ENCODE results near the gene CD300H.

CD300H gene

GRCh38 chr17:74550602-74551001 lies 16.7 kb downstream of the CD300H start:
- no peak for TF ChIP-seq CTCF (IDR thresholded peaks at IDR 0.05; ENCODE audit: low read depth, low read length, missing control alignments)
- H3K4me3 ChIP-seq (ENCODE audit: low read depth, low read length), result no peak overlapping the region
- no peak for DNase-seq (ENCODE audit: low read depth)

DNA sequence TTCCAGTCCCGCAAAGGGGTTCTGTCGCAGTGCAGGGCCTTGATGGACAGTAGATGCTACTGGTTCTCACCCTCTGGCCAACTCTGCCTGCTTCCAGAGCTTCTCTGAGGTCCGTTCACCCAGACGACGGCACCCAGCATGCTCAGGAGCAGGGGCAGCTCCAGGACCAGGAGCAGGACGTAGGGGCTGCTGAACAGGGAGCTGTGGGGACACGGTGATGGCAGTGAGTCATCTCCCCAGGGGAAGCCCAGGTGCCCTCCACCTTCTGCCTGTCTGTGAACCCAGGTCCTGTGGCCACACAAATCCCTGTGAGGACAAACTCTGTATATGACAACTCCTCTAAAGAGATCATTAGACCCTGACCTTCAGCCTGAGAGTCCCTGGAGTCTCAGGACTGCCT lies 18.0 kb downstream of the CD300H start:
- no peak for TF ChIP-seq CTCF (IDR thresholded peaks at IDR 0.05; ENCODE audit: low read depth, low read length, missing control alignments)
- no peak overlapping the region for H3K4me3 ChIP-seq (ENCODE audit: low read depth, low read length)
- DNase-seq (ENCODE audit: low read depth), result no peak

DNA sequence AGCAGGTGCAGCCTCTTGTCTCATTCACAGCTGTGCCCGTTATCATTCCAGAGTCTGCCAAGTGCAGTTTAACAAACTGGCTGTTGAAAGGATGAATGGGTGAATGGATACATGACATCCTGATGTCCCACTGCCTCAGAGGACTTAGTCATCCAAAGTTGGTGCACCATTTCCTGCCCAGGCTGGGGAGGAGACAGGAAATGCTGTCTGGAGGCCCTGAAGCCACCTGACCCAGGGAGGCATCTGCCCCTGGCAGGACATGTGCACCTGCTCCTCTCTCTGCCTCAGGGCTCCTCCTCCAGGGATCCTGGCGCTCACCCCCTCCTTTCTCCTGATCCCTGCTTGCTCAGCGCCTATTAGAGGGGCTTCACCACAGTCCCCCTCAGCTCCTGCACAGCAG lies 19.6 kb downstream of the CD300H start:
- TF ChIP-seq CTCF (IDR thresholded peaks at IDR 0.05; ENCODE audit: low read depth, low read length, missing control alignments), result no peak
- H3K4me3 ChIP-seq (ENCODE audit: low read depth, low read length), result no peak overlapping the region
- DNase-seq (ENCODE audit: low read depth), result no peak

GRCh38 chr17:74547264-74547663 lies 20.0 kb downstream of the CD300H start:
- DNase-seq (ENCODE audit: low read depth), result no peak
- TF ChIP-seq CTCF (IDR thresholded peaks at IDR 0.05; ENCODE audit: low read depth, low read length, missing control alignments), result no peak
- no peak overlapping the region for H3K4me3 ChIP-seq (ENCODE audit: low read depth, low read length)

- no peak for DNase-seq (ENCODE audit: low read depth)
- TF ChIP-seq CTCF (IDR thresholded peaks at IDR 0.05; ENCODE audit: low read depth, low read length, missing control alignments), result no peak
- H3K4me3 ChIP-seq (ENCODE audit: low read depth, low read length), result no peak overlapping the region
Measured at GRCh38 chr17:74546586-74546985, 20.7 kb downstream of the CD300H start.

GRCh38 chr17:74545843-74546230 lies 21.5 kb downstream of the CD300H start, which contains the start of gene CD300C:
Gene CD300C (minus strand): TSS chr17:74546115. CDS start chr17:74545782, 333 bp downstream.
- no peak within 1 kb of the TSS for H3K4me3 ChIP-seq (ENCODE audit: low read depth, low read length)
- no peak for DNase-seq (ENCODE audit: low read depth)
- TF ChIP-seq CTCF (IDR thresholded peaks at IDR 0.05; ENCODE audit: low read depth, low read length, missing control alignments), result no peak

DNA sequence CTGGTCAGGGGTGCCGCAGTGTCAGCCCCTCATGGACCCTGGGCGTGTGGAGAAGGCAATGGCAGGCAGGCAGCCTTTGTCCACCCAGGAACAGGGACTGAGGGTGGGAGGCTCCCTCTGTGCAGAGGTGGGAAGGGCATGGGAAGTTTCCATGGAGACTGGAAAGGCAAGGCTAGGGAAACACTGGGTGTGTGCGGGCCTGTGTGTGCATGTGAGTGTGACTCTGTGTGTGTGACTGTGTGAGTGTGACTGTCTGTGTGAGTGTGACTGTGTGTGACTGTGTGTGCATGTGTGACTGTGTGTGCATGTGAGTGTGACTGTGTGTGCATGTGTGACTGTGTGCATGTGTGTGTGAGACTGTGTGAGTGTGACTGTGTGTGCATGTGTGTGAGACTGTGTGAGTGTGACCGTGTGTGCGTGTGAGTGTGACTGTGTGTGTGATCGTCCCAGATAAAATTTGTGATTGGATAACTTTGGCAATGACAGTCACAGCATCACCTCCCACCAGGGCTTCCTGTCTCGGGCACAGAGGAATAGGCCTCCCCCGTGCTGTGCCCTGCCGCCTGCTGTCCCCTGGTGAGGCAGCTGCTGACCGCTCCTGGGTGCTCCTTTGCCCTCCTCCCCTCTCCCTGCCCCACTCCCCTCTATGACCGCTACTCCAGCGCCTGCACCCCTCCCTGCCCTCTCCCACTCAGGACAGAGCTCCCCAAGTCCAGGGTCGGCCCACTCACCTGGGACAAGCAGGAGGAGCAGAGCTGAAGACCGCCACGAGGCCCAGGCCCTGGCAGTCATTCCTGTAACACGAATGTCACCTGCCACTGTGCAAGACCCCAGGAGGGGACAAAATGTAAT lies 22.1 kb downstream of the CD300H start:
- no peak overlapping the region for H3K4me3 ChIP-seq (ENCODE audit: low read depth, low read length)
- no peak for TF ChIP-seq CTCF (IDR thresholded peaks at IDR 0.05; ENCODE audit: low read depth, low read length, missing control alignments)
- DNase-seq (ENCODE audit: low read depth), result no peak
